Endothelial cell (in vitro differentiated cells): ENCODE measurements around the gene WDR93. TPM values are rescaled to one million over a fixed set of nuclear protein-coding genes. Genes with fewer than 3 reads are reported as not detected.

Experiments
- DNase-seq: peaks from one replicate; pipeline ENCODE4 v3.0.0; 2021; ENCODE audit warnings: low spot score
- H3K27ac Mint-ChIP-seq: one replicate; pipeline ENCODE4 v1.8.0; 2021; ENCODE audit warnings: mixed read lengths, inconsistent platforms; ENCODE audit not compliant: unreplicated experiment
- H3K27me3 Mint-ChIP-seq: one replicate; pipeline ENCODE4 v1.8.0; 2021; ENCODE audit warnings: mild to moderate bottlenecking, moderate library complexity, mixed read lengths, inconsistent platforms; ENCODE audit not compliant: unreplicated experiment
- H3K36me3 Mint-ChIP-seq: one replicate; pipeline ENCODE4 v1.8.0; 2021; ENCODE audit warnings: mild to moderate bottlenecking, low read depth, mixed read lengths, inconsistent platforms; ENCODE audit not compliant: unreplicated experiment
- H3K4me1 Mint-ChIP-seq: one replicate; pipeline ENCODE4 v1.8.0; 2021; ENCODE audit warnings: mild to moderate bottlenecking, mixed read lengths, inconsistent platforms; ENCODE audit not compliant: unreplicated experiment
- H3K4me3 Mint-ChIP-seq: one replicate; pipeline ENCODE4 v1.8.0; 2021; ENCODE audit warnings: mild to moderate bottlenecking, mixed read lengths, inconsistent platforms; ENCODE audit not compliant: unreplicated experiment
- H3K9me3 Mint-ChIP-seq: one replicate; pipeline ENCODE4 v1.8.0; 2021; ENCODE audit warnings: mixed read lengths, inconsistent platforms; ENCODE audit not compliant: unreplicated experiment
- CTCF ChIP-seq: fragments of 200-600 bp; sonication (generic); IDR thresholded peaks from one replicate; pipeline ENCODE4 v1.5.0; 2021; ENCODE audit warnings: antibody characterized with exemption; ENCODE audit not compliant: unreplicated experiment
- total RNA-seq: library from RNA; stranded (reverse); fragmentation: NEBNext Ultra II Directional; extraction: Animal tissue kit (Norgen Biotek cat#: 25700); gene quantifications from one replicate; pipeline ENCODE4 v1.2.1, GENCODE V29; 2021; ENCODE audit not compliant: unreplicated experiment

WDR93 gene
- total RNA-seq, 1 donor from 2014 or later, result 0.13 TPM

DNA sequence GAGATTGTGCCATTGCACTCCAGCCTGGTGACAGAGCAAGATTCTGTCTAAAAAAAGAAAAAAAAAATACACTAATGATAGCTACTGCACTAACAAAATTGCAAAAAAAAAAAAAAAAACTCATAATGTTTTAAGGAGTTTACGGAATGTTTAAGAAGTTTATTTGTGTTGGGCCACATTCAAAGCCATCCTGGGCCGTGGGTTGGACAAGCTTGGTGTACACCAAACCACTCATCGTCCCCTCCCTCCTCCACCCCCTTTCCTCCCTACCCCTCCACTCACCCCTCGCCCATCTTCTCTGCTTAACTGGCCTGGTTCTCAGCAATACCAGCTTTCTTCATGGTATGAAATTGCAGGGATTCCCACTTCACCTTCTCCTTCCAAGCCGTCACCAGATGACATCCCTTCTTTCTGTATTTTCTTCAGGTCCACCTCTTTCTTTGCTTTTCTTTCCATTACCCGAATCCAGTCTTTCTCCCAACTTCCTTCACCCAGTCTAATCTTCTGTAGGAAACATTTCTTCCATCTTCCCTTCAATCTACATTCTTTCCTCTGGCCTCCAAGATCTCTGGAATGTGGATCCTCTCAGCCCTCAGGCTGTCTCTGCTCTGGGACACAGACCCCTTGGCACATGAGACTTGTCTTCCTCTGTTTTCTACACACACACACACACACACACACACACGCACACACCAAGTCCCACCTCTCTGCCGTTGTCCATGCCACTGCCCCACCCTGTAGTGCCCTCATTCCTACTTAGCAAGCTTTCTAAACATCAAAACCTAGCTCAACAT lies 63.9 kb downstream of the WDR93 start:
- H3K4me3 Mint-ChIP-seq, result no peak overlapping the region
- H3K27ac Mint-ChIP-seq, result no peak overlapping the region
- peaks cover 9% of the 10 kb centered on the region for H3K27me3 Mint-ChIP-seq
- no peak for DNase-seq
- no peaks in the 10 kb centered on the region for H3K9me3 Mint-ChIP-seq
- H3K4me1 Mint-ChIP-seq, result no peaks in the 10 kb centered on the region
- no peaks in the 10 kb centered on the region for H3K36me3 Mint-ChIP-seq
- no peak for TF ChIP-seq CTCF

GRCh38 chr15:89755701-89756100 lies 65.1 kb downstream of the WDR93 start:
- no peak overlapping the region for H3K4me3 Mint-ChIP-seq
- H3K4me1 Mint-ChIP-seq, result peaks cover 11% of the 10 kb centered on the region
- H3K9me3 Mint-ChIP-seq, result no peaks in the 10 kb centered on the region
- DNase-seq, result no peak
- TF ChIP-seq CTCF, result no peak
- peaks cover 9% of the 10 kb centered on the region for H3K27me3 Mint-ChIP-seq
- no peaks in the 10 kb centered on the region for H3K36me3 Mint-ChIP-seq
- no peak overlapping the region for H3K27ac Mint-ChIP-seq

DNA sequence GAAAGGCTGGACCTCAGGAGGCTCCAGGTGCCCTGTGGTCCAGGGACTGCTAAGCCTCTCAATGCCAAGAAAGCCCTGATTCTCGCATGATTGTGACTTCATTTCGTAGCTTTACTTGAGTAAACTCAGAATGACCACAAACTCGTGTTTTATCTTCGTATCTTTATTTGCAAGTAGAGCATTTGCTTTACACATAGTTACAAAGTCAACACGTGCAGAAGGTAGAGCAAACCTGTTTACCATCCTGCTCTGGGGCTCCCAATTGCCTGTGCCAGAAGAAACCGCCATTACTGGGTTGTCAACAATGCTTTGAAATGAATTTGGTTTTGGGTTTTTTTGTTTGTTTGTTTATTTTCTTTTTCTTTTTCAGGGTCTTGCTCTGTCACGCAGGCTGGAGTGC lies 66.3 kb downstream of the WDR93 start:
- H3K9me3 Mint-ChIP-seq, result no peaks in the 10 kb centered on the region
- TF ChIP-seq CTCF, result no peak
- no peak for DNase-seq
- H3K27me3 Mint-ChIP-seq, result peaks cover 11% of the 10 kb centered on the region
- no peak overlapping the region for H3K4me3 Mint-ChIP-seq
- H3K4me1 Mint-ChIP-seq, result peaks cover 17% of the 10 kb centered on the region
- H3K27ac Mint-ChIP-seq, result no peak overlapping the region
- no peaks in the 10 kb centered on the region for H3K36me3 Mint-ChIP-seq

- DNase-seq, result no peak
- Mint-ChIP-seq H3K4me1 (peaks cover 17% of the 10 kb centered on the region), H3K27ac (no peak overlapping the region), H3K36me3 (no peaks in the 10 kb centered on the region), H3K9me3 (no peaks in the 10 kb centered on the region), H3K27me3 (peaks cover 11% of the 10 kb centered on the region), H3K4me3 (no peak overlapping the region)
- no peak for TF ChIP-seq CTCF
Observed at GRCh38 chr15:89758283-89758682, 67.7 kb downstream of the WDR93 start.

DNA sequence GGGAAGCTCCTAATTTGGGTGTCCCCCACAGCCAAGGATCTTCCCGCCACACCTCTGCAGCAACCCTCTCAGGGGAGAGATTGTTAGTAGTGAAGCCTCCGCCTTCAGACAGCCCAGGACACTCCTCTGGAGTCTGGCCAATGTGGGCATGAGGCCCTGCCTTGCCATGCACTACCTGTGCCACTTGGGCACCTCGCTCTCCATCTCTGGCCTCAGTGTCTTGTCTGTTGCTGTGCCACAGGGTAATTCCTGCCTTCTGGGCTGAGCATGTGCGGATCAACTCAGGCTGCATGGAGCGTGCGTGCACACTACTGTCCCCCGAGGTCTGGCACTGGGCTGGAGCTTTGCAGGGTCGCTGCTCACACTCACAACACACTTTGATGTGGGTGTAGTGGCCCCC lies 68.4 kb downstream of the WDR93 start:
- no peak for TF ChIP-seq CTCF
- H3K27ac Mint-ChIP-seq, result no peak overlapping the region
- peaks cover 4% of the 10 kb centered on the region for H3K36me3 Mint-ChIP-seq
- peaks cover 17% of the 10 kb centered on the region for H3K4me1 Mint-ChIP-seq
- peaks cover 11% of the 10 kb centered on the region for H3K27me3 Mint-ChIP-seq
- no peak overlapping the region for H3K4me3 Mint-ChIP-seq
- no peaks in the 10 kb centered on the region for H3K9me3 Mint-ChIP-seq
- no peak for DNase-seq
